Placental pericyte (primary cell): ENCODE data around the gene CRADD. TPM values are rescaled to one million over a fixed set of nuclear protein-coding genes. Genes with fewer than 3 reads are reported as not detected.

Source experiments
- small RNA-seq: library from RNA; depleted of rRNA; stranded (forward); fragments of <200 nt; gene quantifications from one replicate; pipeline ENCODE3, GENCODE V24; 2012; ENCODE audit warnings: low replicate concordance
- total RNA-seq: library from RNA; depleted of rRNA; stranded (reverse); fragments of >200 nt; gene quantifications from 2 replicates; pipeline ENCODE4 v1.2.3, GENCODE V29; 2012

Gene CRADD
- 7.4 and 17.2 TPM in 2 replicates for total RNA-seq

DNA sequence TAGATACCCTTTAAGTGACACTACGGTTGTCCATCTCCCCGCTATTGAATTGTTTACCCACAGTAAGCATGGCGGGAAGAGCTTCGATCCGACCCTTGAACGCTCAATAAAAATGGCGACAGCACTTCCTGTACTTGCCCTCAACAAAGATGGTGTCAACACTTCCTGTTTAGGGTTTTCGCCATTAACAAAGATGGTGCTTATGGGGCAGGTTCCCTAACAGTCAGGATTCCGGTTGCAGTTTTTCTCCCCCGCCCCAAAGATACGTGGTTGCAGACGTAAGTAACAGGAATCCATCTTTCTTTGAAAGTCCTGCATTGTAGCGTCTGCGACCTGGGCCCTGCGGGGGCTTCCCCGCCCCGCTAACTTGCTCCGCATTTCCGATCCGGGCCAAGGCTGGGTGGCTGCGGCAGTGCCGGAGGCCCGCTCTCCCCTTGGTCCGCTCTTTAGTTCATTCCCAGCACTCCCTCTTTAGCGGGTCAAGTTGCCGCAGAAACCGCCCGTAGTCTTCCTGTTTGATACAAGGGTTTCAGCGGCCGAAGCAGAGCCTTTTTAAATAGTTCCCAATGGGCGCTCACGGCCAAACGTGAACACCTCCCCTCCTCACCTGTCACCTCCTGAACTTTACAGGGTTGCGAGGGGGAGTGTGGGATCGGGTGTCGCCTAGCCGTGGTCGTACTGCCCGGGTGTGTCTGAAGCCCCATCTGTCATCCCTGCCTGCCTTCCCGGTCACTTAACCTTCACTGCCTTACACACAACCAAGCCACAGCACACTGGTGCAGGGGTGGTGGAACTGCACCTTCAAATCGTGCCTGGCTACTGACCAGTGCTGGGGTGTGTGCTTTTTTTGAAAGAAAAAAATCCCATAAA lies at the start of gene CRADD:
CRADD (plus strand) TSS at position 181 of the 870 bp plus-strand sequence.

Small RNA genes lying within 50 kb of the gene (small RNA-seq; reads per million reads assigned to genes)
- not detected for gene RN7SL630P

Other genes starting within 250 kb of the CRADD start
- 49.7 and 129 TPM in 2 replicates for gene UBE2N, start 235.4 kb upstream of the CRADD start, total RNA-seq
- 30.4 and 74.0 TPM in 2 replicates for gene MRPL42, start 209.9 kb upstream of the CRADD start, total RNA-seq
- 21.4 and 45.8 TPM in 2 replicates for gene SOCS2, start 104.7 kb upstream of the CRADD start, total RNA-seq